GM18499 (cell line): ENCODE data around the gene BEX4.
"Not testable (repeated sequence)": the region's sequence is repeated elsewhere in the genome, so short reads cannot be mapped to it uniquely, and the experiment has no call there.

ENCODE experiments used
- ATAC-seq: cut with Tn5 transposase; IDR thresholded peaks from one replicate; pipeline ENCODE4 v1.9.1; 2021; ENCODE audit warnings: moderate number of reproducible peaks; ENCODE audit not compliant: insufficient read depth, unreplicated experiment

BEX4 gene

GRCh38 chrX:103214870-103215424, at the start of gene BEX4:
Gene BEX4 (plus strand): TSS chrX:103215108. CDS start chrX:103216154, 1,046 bp downstream.
- peak; percentile 75 for ATAC-seq

GRCh38 chrX:103170216-103170615, 44.7 kb upstream of the BEX4 start:
- ATAC-seq: no peak

- ATAC-seq: no peak
These were observed 43.6 kb upstream of the BEX4 start for GRCh38 chrX:103171353-103171752.

- not testable (repeated sequence) for ATAC-seq
These were observed 39.7 kb upstream of the BEX4 start for GRCh38 chrX:103175256-103175655.

GRCh38 chrX:103175944-103176753, 38.8 kb upstream of the BEX4 start:
- no peak for ATAC-seq

- no peak for ATAC-seq
These were observed 37.4 kb upstream of the BEX4 start for GRCh38 chrX:103177556-103177955.

GRCh38 chrX:103183912-103184311, 31.0 kb upstream of the BEX4 start:
- no peak for ATAC-seq

- ATAC-seq: no peak
These were observed 26.9 kb upstream of the BEX4 start for GRCh38 chrX:103187953-103188475.

GRCh38 chrX:103197721-103198306, 17.1 kb upstream of the BEX4 start:
- no peak for ATAC-seq

GRCh38 chrX:103198668-103199067, 16.2 kb upstream of the BEX4 start:
- ATAC-seq: not testable (repeated sequence)

GRCh38 chrX:103201041-103201440, 13.9 kb upstream of the BEX4 start:
- no peak for ATAC-seq

- no peak for ATAC-seq
These were observed 4.9 kb upstream of the BEX4 start for GRCh38 chrX:103210056-103210455.

- ATAC-seq: no peak
These were observed 3.7 kb upstream of the BEX4 start for GRCh38 chrX:103211012-103211715.

GRCh38 chrX:103212749-103213457, 2.0 kb upstream of the BEX4 start:
- ATAC-seq: no peak

- ATAC-seq: no peak
These were observed 600 bp downstream of the BEX4 start for GRCh38 chrX:103215425-103215991.

GRCh38 chrX:103220511-103221323, 5.8 kb downstream of the BEX4 start:
- ATAC-seq: no peak

GRCh38 chrX:103225918-103226317, 11.0 kb downstream of the BEX4 start:
- not testable (repeated sequence) for ATAC-seq

GRCh38 chrX:103233263-103233662, 18.4 kb downstream of the BEX4 start:
- ATAC-seq: no peak

GRCh38 chrX:103234869-103235268, 20.0 kb downstream of the BEX4 start:
- no peak for ATAC-seq
